Fibroblast of skin of scalp (primary cell): ENCODE results near the gene RETREG1.

Source experiments
- DNase-seq: peaks from one replicate; pipeline ENCODE4 v3.0.0-alpha.2; 2013

The RETREG1 gene

DNA sequence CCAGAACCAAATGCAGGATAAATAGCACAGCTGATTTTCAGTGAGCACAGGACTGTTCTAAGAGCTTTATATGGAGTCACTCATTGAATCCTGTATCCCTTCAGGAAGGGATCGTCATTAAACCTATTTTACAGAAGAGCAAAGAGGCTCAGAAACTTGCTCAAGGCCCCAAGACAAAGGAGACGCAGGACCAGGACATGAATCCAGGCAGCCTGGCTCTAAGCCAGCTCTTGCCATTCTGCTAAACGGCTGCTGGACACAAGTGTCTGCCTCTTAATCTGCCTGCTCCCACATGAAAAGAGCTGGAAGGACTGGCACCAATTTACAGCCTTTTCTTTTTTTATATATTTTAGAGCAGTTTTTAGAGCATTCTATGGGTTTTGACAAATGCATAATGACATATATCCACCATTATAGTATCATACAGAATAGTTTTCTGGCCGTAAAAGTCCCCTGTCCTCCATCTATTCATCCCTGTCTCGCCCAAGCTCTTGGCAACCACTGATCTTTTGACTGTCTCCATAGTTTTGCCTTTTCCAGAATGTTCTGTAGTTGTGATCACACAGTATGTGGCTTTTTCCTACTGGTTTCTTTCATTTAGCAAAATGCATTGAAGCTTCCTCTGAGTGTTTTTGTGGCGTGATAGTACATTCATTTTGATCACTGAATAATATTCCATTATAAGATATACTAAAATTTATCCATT lies 37.5 kb downstream of the RETREG1 start:
- no peak for DNase-seq

DNA sequence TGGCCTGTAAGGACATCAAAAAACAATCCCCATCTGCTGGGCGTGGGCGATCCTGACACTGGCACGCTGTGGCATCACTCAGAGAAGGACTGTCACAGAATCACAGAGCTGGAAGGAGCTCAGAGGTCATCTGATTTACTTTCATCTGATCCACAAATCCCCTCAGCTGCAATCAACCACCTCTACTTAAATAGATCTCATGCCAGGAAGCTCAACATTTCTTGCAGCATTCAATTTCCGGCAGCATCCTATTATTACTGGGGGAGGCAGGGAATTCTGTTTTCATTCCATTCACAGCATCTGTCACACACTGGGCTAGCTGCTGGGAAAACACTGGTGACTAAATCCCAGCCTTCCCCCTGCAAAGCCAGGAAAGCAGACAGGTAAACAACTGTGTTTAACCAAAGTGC lies 38.3 kb downstream of the RETREG1 start:
- peak; percentile 32 for DNase-seq

DNA sequence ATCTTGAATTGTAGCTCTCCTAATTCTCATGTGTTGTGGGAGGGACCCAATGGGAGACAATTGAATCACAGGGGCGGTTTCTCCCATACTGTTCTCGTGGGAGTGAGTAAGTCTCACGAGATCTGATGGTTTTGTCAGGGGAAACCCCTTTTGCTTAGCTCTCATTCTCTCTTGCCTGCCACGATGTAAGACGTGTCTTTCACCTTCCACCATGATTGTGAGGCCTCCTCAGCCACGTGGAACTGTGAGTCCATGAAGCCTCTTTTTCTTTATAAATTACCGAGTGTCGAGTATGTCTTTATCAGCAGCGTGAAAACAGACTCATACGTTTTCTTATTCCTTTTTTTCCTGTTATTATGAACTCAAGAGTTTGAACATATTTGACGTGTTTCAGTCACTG lies 39.1 kb downstream of the RETREG1 start:
- DNase-seq = no peak

DNA sequence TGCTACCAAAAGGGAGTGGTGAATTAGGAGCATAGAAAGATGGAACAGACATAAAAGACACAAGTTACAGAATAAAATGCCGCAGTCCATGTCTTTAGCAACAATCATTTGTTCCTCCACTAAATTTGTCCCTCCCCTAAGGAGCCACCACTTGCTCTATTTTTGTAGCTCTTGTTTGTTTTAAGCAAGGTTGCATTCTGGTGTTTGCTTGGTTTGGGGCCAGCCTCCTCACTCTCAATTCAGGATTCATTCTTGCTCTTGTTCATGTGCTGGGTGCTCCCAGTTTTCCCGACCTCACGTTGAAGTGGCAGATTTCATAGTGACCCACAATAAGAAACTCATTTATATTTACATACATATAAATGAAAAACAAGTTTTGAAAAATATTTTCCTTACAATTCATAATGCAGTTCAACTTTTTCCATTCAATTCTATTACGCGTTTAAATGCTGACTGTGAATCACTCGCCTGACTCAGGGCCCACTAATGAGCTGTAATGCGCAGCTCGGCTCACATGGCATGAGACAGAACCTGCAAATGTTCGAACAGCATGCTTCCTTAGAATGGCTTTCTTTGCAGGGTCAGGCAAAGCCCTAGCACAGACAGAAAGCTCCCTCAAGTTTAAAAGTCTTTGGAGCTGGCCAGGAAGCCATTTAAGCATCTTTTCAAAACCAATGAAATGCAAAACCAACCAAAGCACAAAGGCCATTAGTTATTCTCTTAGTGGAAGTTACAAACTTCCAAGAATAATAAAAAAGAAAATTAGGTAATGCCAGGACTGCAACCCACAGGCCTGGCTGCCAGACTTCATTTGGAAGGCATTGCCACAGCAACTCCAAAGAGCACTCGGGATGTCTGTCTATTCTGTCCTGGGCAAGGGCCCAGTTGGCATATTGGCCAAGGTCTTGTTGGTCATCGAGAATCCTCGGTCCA lies 41.7 kb downstream of the RETREG1 start:
- peak; percentile 76 for DNase-seq

DNA sequence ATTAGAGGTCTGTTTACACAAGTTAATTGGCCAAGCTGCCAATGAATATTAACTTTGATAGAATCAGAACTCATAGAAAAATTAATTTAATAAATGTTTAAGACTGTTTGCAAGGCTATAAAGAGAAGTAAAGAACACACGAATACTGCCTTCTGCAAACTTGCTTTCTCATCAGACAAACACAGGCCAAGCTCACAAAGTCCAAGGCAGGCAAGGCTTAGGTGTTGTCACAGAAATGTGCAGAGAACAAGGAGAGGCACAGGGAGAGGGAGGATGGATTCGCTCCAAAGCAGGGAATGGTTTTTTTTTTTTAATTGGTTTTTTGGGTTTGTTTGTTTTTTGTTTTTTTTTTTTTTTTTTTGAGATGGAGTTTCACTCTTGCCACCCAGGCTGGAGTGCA lies 43.4 kb downstream of the RETREG1 start:
- no peak for DNase-seq

DNA sequence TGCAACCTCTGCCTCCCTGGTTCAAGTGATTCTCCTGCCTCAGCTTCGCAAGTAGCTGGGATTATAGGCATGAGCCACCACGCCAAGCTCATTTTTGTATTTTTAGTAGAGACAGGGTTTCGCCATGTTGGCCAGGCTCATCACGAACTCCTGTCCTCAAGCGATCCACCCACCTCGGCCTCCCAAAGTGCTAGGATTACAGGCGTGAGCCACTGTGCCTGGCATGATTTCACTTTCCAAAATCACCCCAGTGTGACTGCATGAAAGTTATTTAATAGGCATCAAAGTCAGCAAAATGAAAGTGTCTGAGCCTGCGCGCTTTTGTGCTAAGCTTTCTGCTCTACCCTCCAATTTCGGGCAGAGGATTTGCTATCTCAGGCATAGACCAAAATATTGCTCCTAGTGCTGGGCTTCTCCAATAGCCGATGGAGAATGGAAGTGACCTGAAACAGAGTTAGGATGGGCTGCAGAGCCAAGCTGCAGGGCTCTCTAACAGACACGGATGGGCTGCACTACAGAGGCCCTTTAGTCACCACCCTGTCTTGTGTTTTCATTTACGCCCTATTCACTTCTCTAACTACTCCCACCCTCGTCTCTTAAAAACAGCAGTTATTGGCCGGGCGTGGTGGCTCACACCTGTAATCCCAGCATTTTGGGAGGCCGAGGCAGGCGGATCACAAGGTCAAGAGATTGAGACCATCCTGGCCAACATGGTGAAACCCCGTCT lies 44.3 kb downstream of the RETREG1 start:
- no peak for DNase-seq

DNA sequence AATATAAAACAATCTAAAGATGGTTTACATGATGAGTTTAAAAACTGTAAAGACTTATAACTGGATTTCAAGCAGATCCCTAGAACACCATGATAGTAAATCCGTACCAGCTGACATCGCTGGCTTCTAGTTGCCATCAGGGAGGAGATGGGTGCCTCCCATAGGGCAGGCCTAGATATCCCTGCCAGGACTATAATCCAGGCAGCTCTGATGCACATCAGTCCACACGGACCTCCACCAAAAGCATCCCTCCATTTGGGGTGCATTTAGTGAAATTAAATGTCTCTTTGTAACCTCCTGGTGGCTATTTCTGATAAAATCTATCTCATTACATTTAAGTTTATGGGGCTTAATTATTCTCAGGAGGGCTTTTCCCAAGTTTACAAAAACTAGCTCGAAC lies 45.8 kb downstream of the RETREG1 start:
- DNase-seq = no peak

DNA sequence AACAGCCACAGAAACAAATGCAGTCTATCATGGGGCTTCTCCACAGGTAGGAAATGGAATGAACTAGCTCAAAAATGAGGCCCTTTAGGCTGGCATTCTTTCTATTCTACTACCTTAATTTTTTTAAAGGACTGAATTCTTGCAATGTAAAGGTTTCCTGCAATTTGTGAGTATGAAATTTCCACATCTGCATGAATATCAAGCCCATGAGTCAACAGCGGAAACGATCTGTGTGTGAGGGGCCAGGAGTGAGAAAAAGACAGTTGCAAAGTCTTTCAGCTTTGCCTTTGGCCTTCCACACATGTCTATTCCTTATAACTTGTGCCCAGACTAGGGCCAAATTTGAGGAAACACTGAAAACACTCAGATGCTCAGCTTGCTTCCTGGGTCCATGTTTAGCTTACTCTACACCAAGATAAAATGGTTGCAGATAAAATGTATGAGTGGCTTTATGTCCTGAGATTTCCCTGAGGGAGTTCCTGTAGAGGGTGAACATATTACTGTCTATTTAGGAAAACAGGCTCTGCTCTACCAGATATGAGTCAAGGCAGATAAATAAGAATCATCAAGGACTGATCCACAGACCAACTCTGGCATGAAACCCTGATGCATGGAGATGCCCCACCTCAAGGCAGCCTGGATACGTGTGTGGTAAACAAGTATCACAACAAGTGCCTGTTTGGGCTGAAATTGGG lies 46.5 kb downstream of the RETREG1 start:
- peak; percentile 54 for DNase-seq

DNA sequence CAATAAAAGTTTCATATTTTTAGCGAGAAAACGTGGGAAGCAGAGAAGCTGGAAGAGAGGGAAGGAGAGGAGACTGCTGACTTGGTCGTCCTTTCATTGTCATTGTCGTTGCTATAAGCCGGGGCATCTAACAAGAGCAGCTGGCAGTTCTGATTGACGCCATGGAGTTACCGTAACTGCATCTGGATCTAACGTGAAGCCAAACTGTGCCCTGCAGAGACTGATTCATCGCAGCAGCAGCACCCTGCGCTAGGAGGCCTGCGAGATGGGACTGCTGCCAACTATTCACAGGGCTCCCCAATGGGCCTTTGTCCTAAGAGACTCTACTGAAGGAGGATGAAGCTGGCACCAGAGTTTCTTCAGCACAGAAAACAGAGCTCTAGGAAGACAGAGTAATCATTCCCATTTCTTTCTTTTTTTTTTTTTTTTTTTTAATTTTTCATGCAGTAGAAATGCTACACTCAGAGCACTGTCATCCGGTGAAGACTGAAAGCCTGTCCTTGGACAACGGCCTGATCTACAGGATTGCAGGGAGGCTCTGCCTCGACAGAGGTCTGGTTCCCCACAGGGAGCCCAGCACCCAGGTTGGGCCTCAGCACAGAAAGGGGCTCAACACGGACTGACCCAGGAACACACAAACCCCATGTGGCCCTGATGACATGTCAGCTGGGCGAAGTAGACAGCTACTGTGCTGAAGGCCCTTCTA lies 47.8 kb downstream of the RETREG1 start:
- peak; percentile 63 for DNase-seq

DNA sequence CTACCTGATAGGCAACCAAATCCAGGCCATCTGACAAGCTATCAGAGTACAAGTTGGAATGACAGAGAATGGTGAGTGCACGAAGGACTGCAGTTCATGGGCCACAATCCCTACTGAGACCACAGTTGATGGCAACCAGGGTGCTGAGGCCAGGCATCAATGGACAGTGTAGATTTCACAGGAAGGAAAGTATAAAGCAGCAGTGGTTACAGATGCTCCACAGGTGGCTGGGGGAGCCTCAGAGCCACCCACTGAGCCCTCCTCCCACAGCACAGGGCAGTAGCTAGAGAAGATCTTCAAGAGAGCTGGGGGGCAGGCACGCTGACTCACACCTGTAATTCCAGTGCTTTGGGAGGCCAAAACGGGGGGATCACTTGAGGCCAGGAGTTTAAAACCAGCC lies 49.4 kb downstream of the RETREG1 start:
- no peak for DNase-seq

DNA sequence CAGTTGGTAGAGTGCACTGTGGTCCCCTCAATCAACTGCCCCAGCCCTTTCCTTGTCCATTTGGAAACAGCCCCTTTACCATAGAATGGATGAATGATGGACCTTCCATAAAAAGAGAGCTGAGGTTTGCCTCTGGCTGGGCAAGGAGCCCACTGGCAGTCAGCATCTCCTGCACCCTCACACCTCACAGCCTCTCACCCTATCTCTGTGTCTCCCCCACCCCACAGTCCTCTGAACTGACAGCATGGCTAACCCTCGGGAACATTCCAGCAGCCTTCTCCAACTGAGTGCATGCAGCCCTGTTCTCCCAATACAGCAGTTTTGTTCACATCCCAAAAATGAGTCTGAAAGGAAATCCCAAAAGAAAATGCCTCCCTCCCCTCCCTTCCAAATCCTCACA lies 51.7 kb downstream of the RETREG1 start:
- DNase-seq = no peak

DNA sequence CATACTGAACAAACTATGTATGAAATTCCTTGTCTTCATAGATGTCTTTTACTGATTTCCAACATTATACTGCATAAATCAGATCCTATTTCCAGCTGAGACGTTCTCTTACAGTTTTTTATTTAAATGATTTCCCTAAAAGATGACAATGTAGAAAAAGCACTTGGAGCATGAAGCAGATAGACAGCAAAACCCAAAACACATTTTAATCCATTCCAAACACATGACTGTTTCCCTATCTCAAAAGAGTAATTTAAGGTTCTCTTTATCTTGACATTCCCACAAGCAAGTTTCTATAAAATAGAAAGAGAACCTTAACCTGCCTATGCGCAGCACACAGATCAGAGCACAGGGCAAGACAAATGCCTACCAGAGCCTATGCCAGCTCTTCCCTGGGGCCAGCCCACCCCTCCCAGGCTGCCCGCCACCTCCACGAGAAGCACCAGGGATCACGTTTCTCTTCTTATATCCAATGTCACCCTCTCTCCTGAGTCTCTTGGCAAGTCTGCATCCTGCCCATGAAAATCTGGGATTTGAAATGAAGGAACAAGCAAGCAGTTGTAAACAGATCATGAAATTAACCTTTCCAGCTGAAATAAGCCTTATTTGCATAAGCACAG lies 52.4 kb downstream of the RETREG1 start:
- DNase-seq = no peak

DNA sequence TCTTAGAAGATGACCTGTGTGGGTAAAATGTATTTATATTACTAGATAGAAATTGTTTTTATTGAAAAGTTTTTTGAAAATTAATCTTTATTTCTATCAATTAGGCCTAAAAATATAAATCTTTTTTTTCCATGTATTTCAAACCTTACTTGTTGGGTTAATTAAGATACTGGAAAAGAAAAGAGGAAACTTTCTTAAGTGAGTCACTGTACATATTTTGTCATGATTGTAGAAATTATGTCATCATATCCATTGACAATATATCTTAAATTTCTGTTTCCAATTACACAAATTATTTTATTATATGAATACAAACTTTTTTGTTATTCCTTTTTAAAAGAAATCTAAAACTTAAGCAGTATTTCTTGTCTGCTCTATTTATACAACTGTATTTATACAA lies 53.1 kb downstream of the RETREG1 start:
- DNase-seq = no peak

DNA sequence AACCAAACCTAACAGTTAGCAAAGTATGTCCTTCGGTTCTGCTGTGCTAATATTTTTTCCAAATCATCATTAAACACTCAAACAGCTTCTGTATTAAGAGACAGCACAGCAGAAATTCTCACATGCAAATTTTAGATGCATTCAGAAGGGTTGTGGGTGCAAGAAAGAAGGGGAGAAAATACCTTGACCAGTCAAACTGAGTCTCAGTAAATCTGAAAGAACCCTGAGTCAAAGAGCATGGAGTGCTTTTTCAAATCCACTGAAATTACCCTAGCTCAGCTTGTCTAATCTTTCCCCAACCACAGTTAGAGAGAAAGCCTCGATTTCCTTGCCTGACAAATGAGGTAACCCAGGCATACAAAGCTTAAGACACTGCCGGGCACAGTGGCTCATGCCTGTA lies 55.1 kb downstream of the RETREG1 start:
- DNase-seq = no peak

DNA sequence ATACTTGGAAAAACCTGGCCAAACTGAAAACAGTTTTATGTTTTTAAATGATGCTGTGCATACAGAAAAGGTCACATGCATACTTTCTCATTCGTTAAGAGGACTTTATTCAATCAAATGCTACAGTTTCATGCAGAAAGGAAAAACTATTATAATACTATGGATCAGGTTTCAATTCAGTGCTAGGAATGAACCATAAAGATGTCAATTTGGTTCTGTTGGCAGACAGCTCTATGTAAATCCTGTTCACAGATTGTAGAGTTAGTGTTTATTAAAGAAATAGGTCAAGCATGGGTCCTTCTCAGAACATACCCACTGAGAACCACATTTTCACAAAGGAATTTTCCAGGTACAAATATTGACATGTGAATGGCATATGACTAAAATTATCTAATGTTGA lies 57.1 kb downstream of the RETREG1 start:
- DNase-seq = no peak

DNA sequence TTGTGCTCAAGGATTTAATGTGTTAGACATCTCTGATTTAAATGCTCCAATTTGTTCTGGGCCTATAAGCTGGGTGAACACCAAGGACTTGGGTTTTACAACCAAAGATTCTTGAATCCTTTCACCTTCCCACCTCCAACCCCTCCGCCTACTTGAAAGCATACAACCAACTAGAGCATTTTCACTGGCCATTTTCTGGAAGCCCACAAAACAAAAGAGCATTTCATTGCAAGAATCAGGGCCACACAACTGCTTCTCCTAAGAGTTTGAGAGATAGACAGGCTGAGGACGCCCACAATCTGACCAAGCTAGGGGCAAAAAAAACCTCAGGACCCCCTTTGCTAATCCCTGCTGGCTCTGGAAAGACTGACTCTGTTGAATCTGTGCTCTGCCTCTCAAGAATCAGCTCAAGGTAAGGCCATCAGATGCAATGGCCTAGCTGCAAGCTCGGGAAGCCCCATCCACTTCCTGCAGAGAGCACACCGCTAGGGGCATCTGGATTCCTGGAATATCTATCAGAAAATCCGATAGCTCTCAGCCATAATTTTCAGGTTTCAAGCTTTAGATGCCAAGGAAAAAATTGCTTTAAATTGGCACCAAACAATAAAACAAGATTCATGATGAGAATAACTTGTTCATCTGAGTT lies 57.7 kb downstream of the RETREG1 start:
- no peak for DNase-seq

DNA sequence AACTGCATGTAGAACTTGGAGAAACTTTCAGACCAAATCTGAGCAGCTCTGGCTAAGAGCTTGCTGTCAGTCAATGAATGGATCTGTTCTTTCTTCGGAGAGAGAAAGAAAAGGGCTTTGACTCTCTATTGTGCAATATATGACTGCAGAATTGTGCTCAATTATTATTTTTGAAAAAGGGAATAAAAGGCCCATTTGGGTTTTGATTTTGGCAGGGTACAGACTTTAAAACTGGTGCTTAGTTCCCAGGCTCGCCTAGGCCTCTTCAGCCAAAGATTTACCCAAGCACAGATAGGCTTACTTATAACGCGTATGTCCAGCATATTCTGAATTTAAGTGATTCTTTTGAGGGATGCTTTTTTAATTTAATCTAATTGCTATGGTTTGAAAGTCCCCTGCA lies 59.3 kb downstream of the RETREG1 start:
- no peak for DNase-seq

DNA sequence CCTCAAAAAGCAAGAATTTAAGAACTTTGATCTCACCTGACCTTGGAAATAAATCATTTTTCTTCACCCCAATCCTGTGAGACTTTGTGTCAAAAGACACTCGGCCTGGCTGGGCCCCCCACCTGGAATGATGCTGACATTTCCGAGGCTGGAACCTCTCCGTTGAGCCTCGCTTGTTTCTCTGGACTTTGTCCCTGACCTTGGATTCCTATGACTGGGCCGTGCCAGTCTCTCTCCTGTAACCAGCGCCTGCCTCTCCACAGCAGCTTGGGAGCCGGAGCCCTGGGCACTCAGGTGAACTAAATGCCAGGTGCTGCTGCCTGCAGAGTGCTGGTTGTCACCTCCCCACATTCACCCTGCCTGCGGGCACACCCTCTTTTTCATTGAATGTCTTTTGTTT lies 62.7 kb downstream of the RETREG1 start:
- no peak for DNase-seq

DNA sequence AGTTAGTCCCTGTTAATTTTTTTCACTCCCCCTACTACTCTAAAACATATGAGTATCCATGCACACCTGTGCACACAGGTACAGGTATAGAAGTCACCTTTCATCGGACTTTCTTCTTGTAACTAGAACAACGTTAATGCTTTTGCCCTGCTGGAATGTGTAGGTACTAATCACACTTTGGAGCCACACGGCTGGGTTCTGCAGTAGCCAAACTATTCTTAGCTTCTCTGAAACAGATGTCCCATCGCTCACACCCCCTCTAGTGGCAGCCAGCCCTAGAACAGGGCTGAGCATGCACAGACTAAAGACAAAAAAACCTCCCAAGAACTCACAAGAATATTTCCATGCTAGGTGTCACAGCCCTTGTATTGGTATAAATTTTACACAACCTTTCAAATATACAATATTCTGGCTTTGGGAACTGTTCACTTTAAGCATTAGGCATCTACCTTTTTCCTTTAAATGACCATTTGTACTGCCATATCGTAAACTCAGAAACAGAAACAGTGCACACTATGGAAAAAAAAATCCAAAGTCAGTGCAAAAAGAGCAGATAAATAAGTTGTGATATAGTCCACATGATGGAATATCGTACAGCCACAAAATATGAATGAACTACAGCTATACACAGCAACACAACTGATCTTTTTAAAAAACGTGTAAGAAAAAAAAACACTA lies 64.0 kb downstream of the RETREG1 start:
- peak; percentile 69 for DNase-seq

DNA sequence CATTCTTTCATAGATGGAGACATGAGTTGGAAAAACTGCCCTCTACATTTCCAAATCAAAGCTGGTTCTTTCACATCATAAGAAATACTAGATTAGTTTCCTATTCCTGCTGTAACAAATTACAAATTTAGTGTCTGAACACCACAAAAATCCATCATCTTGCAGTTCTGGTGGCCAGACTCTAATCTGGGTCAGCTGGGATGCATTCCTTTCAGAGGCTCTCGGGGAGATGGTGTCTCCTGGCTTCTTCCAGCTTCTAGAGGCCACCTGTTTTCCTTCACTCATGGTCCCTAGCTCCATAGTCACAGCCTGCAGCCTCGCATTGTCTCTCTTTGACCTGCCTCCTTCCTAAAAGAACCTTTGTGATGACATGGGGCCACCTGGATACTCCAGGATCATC lies 65.2 kb downstream of the RETREG1 start:
- no peak for DNase-seq
